H1 (cell line): ENCODE data around the gene PRKCA. TPM values are rescaled to one million over a fixed set of nuclear protein-coding genes. Genes with fewer than 3 reads are reported as not detected.

Experiments
- CTCF ChIA-PET: fragments of 300-600 bp; sonication (Branson Sonifier 250); formaldehyde crosslinking; loops from one replicate; lab custom pipeline; 2021; ENCODE audit not compliant: partially characterized antibody; lab: Charles Lee
- POLR2A ChIA-PET: fragments of 300-600 bp; sonication (Branson Sonifier 250); formaldehyde crosslinking; loops from one replicate; lab custom pipeline; 2021; ENCODE audit warnings: inconsistent platforms; ENCODE audit not compliant: partially characterized antibody; lab: Charles Lee
- DNase-seq, 2 experiments: peaks; one replicate each; pipeline versions ENCODE4 v3.0.0 to v3.0.0-alpha.2; 2010 to 2022; ENCODE audit warnings: low spot score in 2 of 2, low read depth in 1 of 2, mixed read lengths in 1 of 2
- FAIRE-seq: peaks from 2 replicates; lab custom pipeline; 2011; peaks lifted over from hg19 to GRCh38; lab: Jason Lieb, UNC
- H2AFZ ChIP-seq: 2 replicates; pipeline ENCODE4 v1.8.1; 2012; ENCODE audit warnings: low read length, inconsistent platforms
- H2AK5ac ChIP-seq: 2 replicates; pipeline ENCODE4 v1.6.1; 2013; ENCODE audit warnings: low read depth, low read length
- H2BK120ac ChIP-seq: replicated peaks from 2 replicates; pipeline ENCODE3; 2013; ENCODE audit warnings: low read depth, low read length, inconsistent platforms
- H2BK12ac ChIP-seq: 2 replicates; pipeline ENCODE4 v1.6.1; 2013; ENCODE audit warnings: low read depth, low read length
- H2BK15ac ChIP-seq: 2 replicates; pipeline ENCODE4 v1.6.1; 2013; ENCODE audit warnings: low read length
- H2BK20ac ChIP-seq: 2 replicates; pipeline ENCODE4 v1.6.1; 2013; ENCODE audit warnings: low read length
- H2BK5ac ChIP-seq: 2 replicates; pipeline ENCODE4 v1.6.1; 2013; ENCODE audit warnings: low read depth, low read length
- H3K14ac ChIP-seq: 2 replicates; pipeline ENCODE4 v1.6.1; 2013; ENCODE audit warnings: inconsistent platforms; ENCODE audit not compliant: insufficient read length
- H3K18ac ChIP-seq: 2 replicates; pipeline ENCODE4 v1.6.1; 2013; ENCODE audit warnings: low read length; ENCODE audit errors: extremely low read depth
- H3K23ac ChIP-seq: 2 replicates; pipeline ENCODE4 v1.6.1; 2013; ENCODE audit warnings: inconsistent platforms; ENCODE audit not compliant: insufficient read length
- H3K23me2 ChIP-seq: 2 replicates; pipeline ENCODE4 v1.6.1; 2013; ENCODE audit warnings: low read depth, low read length
- H3K27ac ChIP-seq: 2 replicates; pipeline ENCODE4 v1.6.1; 2011; ENCODE audit warnings: low read depth, low read length, inconsistent platforms
- H3K27me3 ChIP-seq, 4 experiments: replicated peaks in 1 of 4; 1 replicate in 1 of 4; 2 replicates in 3 of 4; pipeline versions ENCODE4 v1.6.1 to v1.8.1; 2011 to 2013; ENCODE audit warnings: low read length in 3 of 4, mild to moderate bottlenecking in 3 of 4, inconsistent platforms in 2 of 4, mixed read lengths in 2 of 4, moderate library complexity in 1 of 4; ENCODE audit not compliant: control insufficient read depth in 3 of 4, insufficient read depth in 3 of 4; ENCODE audit errors: extremely low read depth in 1 of 4
- H3K36me3 ChIP-seq, 4 experiments: 2 replicates each; pipeline versions ENCODE4 v1.6.1 to v1.8.1; 2011 to 2013; ENCODE audit warnings: mild to moderate bottlenecking in 4 of 4, low read length in 3 of 4, moderate library complexity in 2 of 4, control low read depth in 1 of 4, inconsistent platforms in 1 of 4; ENCODE audit not compliant: insufficient read depth in 4 of 4, control insufficient read depth in 2 of 4
- H3K4ac ChIP-seq: replicated peaks from 2 replicates; pipeline ENCODE3; 2013; ENCODE audit warnings: low read length, low read depth, mixed read lengths, inconsistent platforms; ENCODE audit not compliant: insufficient read length
- H3K4me1 ChIP-seq, 4 experiments: replicated peaks in 1 of 4; 1 replicate in 1 of 4; 2 replicates in 3 of 4; pipeline versions ENCODE4 v1.6.1 to v1.8.1; 2011 to 2013; ENCODE audit warnings: low read length in 3 of 4, inconsistent platforms in 2 of 4, mixed read lengths in 1 of 4; ENCODE audit not compliant: insufficient read depth in 4 of 4, control insufficient read depth in 3 of 4
- H3K4me2 ChIP-seq, 2 experiments: 2 replicates each; pipeline versions ENCODE4 v1.6.1 to v1.8.1; 2011 to 2013; ENCODE audit warnings: low read depth in 2 of 2, low read length in 2 of 2, control low read depth in 1 of 2, inconsistent platforms in 1 of 2, mild to moderate bottlenecking in 1 of 2; ENCODE audit not compliant: insufficient read depth in 1 of 2
- H3K4me3 ChIP-seq, 4 experiments: fragments of 200-600, 300-600 bp in 1 of 4; sonication (generic), shearing (Covaris generic), sonication (Bioruptor Twin) in 1 of 4; 2 replicates each; pipeline versions ENCODE4 v1.5.1 to v1.8.1; 2011 to 2016; ENCODE audit warnings: low read length in 4 of 4, low read depth in 3 of 4, control low read depth in 2 of 4, inconsistent platforms in 2 of 4, mild to moderate bottlenecking in 2 of 4, mixed read lengths in 1 of 4, moderate library complexity in 1 of 4; ENCODE audit not compliant: insufficient read depth in 2 of 4; ENCODE audit errors: extremely low read depth in 1 of 4
- H3K56ac ChIP-seq: replicated peaks from 2 replicates; pipeline ENCODE3; 2013; ENCODE audit warnings: low read depth, mild to moderate bottlenecking, mixed read lengths, low read length, inconsistent platforms; ENCODE audit not compliant: insufficient read length
- H3K79me1 ChIP-seq: 2 replicates; pipeline ENCODE4 v1.6.1; 2013; ENCODE audit warnings: low read depth, low read length, control low read depth
- H3K79me2 ChIP-seq, 2 experiments: 2 replicates each; pipeline versions ENCODE4 v1.6.1 to v1.8.1; 2012 to 2013; ENCODE audit warnings: low read length in 2 of 2, mild to moderate bottlenecking in 2 of 2, inconsistent platforms in 1 of 2; ENCODE audit not compliant: insufficient read depth in 2 of 2, control insufficient read depth in 1 of 2
- H3K9ac ChIP-seq, 4 experiments: replicated peaks in 1 of 4; 1 replicate in 1 of 4; 2 replicates in 3 of 4; pipeline versions ENCODE4 v1.6.1 to v1.8.1; 2011 to 2013; ENCODE audit warnings: low read depth in 3 of 4, low read length in 3 of 4, control low read depth in 2 of 4, mild to moderate bottlenecking in 2 of 4, moderate library complexity in 2 of 4, inconsistent platforms in 1 of 4; ENCODE audit errors: extremely low read depth in 1 of 4
- H3K9me3 ChIP-seq, 2 experiments: 2 replicates each; pipeline versions ENCODE4 v1.6.1 to v1.8.1; 2012 to 2013; ENCODE audit warnings: mild to moderate bottlenecking in 2 of 2, moderate library complexity in 2 of 2, control low read depth in 1 of 2, inconsistent platforms in 1 of 2, low read depth in 1 of 2, low read length in 1 of 2, mixed read lengths in 1 of 2; ENCODE audit not compliant: insufficient read depth in 2 of 2
- H4K20me1 ChIP-seq, 2 experiments: replicated peaks in 1 of 2; 2 replicates each; pipeline versions ENCODE3 to v1.8.1; 2011 to 2013; ENCODE audit warnings: inconsistent platforms in 2 of 2, low read length in 2 of 2, mild to moderate bottlenecking in 1 of 2; ENCODE audit not compliant: insufficient read depth in 2 of 2, control insufficient read depth in 1 of 2
- H4K5ac ChIP-seq: 2 replicates; pipeline ENCODE4 v1.6.1; 2013; ENCODE audit warnings: low read length, low read depth, mixed read lengths, inconsistent platforms; ENCODE audit not compliant: insufficient read length
- H4K8ac ChIP-seq: 2 replicates; pipeline ENCODE4 v1.8.0; 2013; ENCODE audit warnings: mild to moderate bottlenecking, moderate library complexity, low read length, inconsistent platforms; ENCODE audit not compliant: insufficient read depth; ENCODE audit errors: extremely low read depth
- H4K91ac ChIP-seq: replicated peaks from 2 replicates; pipeline ENCODE3; 2013; ENCODE audit warnings: low read length, mixed read lengths, inconsistent platforms; ENCODE audit not compliant: insufficient read length
- CEBPB ChIP-seq: IDR thresholded peaks from 2 replicates; pipeline ENCODE4 v1.6.1; 2012; ENCODE audit warnings: low read depth, low read length
- CTCF ChIP-seq, 3 experiments: IDR thresholded peaks; 1 replicate in 2 of 3; 2 replicates in 1 of 3; pipeline versions ENCODE4 v1.5.1 to v1.6.1; 2011; ENCODE audit warnings: low read length in 3 of 3, mild to moderate bottlenecking in 3 of 3, inconsistent platforms in 2 of 3, low read depth in 1 of 3, moderate library complexity in 1 of 3; ENCODE audit not compliant: insufficient read depth in 1 of 3; ENCODE audit errors: control extremely low read depth in 1 of 3
- E2F6 ChIP-seq: IDR thresholded peaks from 2 replicates; pipeline ENCODE4 v1.6.1; 2012; ENCODE audit warnings: inconsistent platforms
- JUN ChIP-seq: IDR thresholded peaks from 2 replicates; pipeline ENCODE4 v1.6.1; 2011; ENCODE audit warnings: low read depth, mild to moderate bottlenecking, improper control_type of control experiment, low read length
- MAFK ChIP-seq: IDR thresholded peaks from 2 replicates; pipeline ENCODE4 v1.6.1; 2012; ENCODE audit warnings: low read depth, mild to moderate bottlenecking, improper control_type of control experiment, low read length
- POU5F1 ChIP-seq: IDR thresholded peaks from 2 replicates; pipeline ENCODE4 v1.6.1; 2011; ENCODE audit warnings: low read depth, mild to moderate bottlenecking, low read length, moderate library complexity
- SAP30 ChIP-seq: fragments of 300-600 bp; sonication (generic); IDR thresholded peaks from 2 replicates; pipeline ENCODE4 v1.7.1; 2012; ENCODE audit warnings: low read length, moderate library complexity, mild to moderate bottlenecking, inconsistent platforms; ENCODE audit not compliant: insufficient read depth, insufficient replicate concordance
- WGBS, 2 experiments: shearing (Covaris generic) in 1 of 2; methylation state at CpG; one replicate each; pipeline versions ENCODE4 v1.1.6 to v1.1.7; 2013 to 2015; ENCODE audit warnings: low lambda C conversion rate in 2 of 2, mixed read lengths in 2 of 2, inconsistent platforms in 1 of 2, low coverage in 1 of 2, missing lambda C conversion rate in 1 of 2; ENCODE audit not compliant: insufficient replicate concordance in 2 of 2, insufficient coverage in 1 of 2, insufficient read length in 1 of 2; ENCODE audit errors: extremely low coverage in 1 of 2, missing lambda C conversion rate in 1 of 2; 5-methylcytosine and 5-hydroxymethylcytosine counted together
- polyA plus RNA-seq, 7 experiments: library from polyadenylated mRNA; depleted of rRNA in 3 of 7; stranded (reverse) in 5 of 7; unstranded in 2 of 7; fragments of >200 nt in 5 of 7; fragments of 200-250 nt in 2 of 7; gene quantifications; 1 replicate in 5 of 7; 2 replicates in 1 of 7; 4 replicates in 1 of 7; pipeline versions ENCODE4 v1.2.1 to v1.2.3, GENCODE V29; 2011 to 2013; ENCODE audit warnings: missing spikeins in 2 of 7, mixed read lengths in 2 of 7
- total RNA-seq: library from RNA; stranded (reverse); fragmentation: NEBNext Ultra II Directional; extraction: Animal tissue kit (Norgen Biotek cat#: 25700); gene quantifications from 2 replicates; pipeline ENCODE4 v1.2.1, GENCODE V29; 2021

Gene PRKCA
- total and polyA plus RNA-seq, 2 of the 8 experiments (the other 6 are each of a cell fraction or from before 2014, with no cell fraction given): 5.8 to 17.8 TPM

DNA sequence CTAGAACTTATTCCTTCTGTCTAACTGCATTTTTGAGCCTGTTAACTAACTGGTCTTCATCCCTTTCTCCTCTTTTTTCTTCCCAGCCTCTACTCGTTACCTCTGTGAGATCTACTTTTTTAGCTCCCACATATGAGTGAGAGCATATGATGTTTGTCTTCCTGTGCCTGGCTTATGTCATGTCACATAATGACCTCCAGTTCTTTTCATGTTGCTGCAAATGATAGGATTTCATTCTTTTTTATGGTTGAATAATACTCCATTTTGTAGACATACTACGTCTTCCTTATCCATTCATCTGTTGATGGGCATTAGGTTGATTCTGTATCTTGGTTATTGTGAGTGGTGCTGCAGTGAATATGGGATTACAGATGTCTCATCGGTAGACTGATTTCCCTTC, 184.7 kb downstream of the PRKCA start:
- no peaks in the 10 kb centered on the region for H3K79me1 ChIP-seq
- ChIA-PET POLR2A (no interaction called here), CTCF (interaction anchor here (0.7 to 1.2 kb wide), 4 partner anchors 11 to 182 kb away, joined by 3 to 4 read pairs (median 3); no protein-coding TSS in a partner anchor)
- TF ChIP-seq E2F6 (no peak), JUN (no peak), CTCF (IDR thresholded peaks at IDR 0.05; ENCODE audit: control extremely low read depth in 1 of 3, insufficient read depth in 1 of 3, low read depth in 1 of 3, low read length in 3 of 3) (no peak), SAP30 (no peak), POU5F1 (no peak), CEBPB (no peak), MAFK (no peak)
- DNase-seq: no peak
- no peaks in the 10 kb centered on the region for H3K23me2 ChIP-seq
- no peak overlapping the region for H3K14ac ChIP-seq
- no peak overlapping the region for H3K4me2 ChIP-seq
- H3K23ac ChIP-seq: no peak overlapping the region
- no peak overlapping the region for H3K4me3 ChIP-seq
- H2AK5ac ChIP-seq: no peak overlapping the region
- no peak overlapping the region for H4K5ac ChIP-seq
- H3K4ac ChIP-seq: no peak overlapping the region
- no peaks in the 10 kb centered on the region for H3K27me3 ChIP-seq
- H2BK12ac ChIP-seq: no peak overlapping the region
- no peaks in the 10 kb centered on the region for H3K9me3 ChIP-seq
- H3K4me1 ChIP-seq: peaks cover 4 to 13% (median 5%) of the 10 kb centered on the region in 4 experiments; a peak in 4 of 7 replicates
- H3K9ac ChIP-seq: no peak overlapping the region
- H3K56ac ChIP-seq: no peak overlapping the region
- H2BK120ac ChIP-seq: no peak overlapping the region
- H2BK5ac ChIP-seq: no peak overlapping the region
- FAIRE-seq: no peak
- no peaks in the 10 kb centered on the region for H4K20me1 ChIP-seq
- WGBS, 2 experiments: 79% methylated on average over 3 of the region's 3 CpGs; no CpG with 5 or more reads in 1 of the 2 experiments
- no peak overlapping the region for H4K8ac ChIP-seq
- H3K18ac ChIP-seq: no peak overlapping the region
- no peak overlapping the region for H2BK20ac ChIP-seq
- no peaks in the 10 kb centered on the region; a peak in 1 of 4 replicates for H3K79me2 ChIP-seq
- H3K36me3 ChIP-seq: no peaks in the 10 kb centered on the region
- H3K27ac ChIP-seq: no peak overlapping the region
- H4K91ac ChIP-seq: no peak overlapping the region
- no peak overlapping the region for H2AFZ ChIP-seq
- no peak overlapping the region for H2BK15ac ChIP-seq
